Retina (tissue), 1 donor: ENCODE results near the gene ZNF619.

Experiments
- DNase-seq: peaks from one replicate; pipeline ENCODE4 v3.0.0-alpha.2; 2016

Gene ZNF619

GRCh38 chr3:40465456-40465855 is 11.5 kb upstream of the ZNF619 start:
- no peak for DNase-seq

- no peak for DNase-seq
These were observed 8.9 kb upstream of the ZNF619 start for GRCh38 chr3:40468018-40468417.

- no peak for DNase-seq
These were observed 6.2 kb upstream of the ZNF619 start for GRCh38 chr3:40470701-40471100.

- DNase-seq, result no peak
These were observed 744 bp downstream of the ZNF619 start for GRCh38 chr3:40477666-40478065.

GRCh38 chr3:40487172-40487571 is 10.2 kb downstream of the ZNF619 start:
- no peak for DNase-seq

GRCh38 chr3:40490916-40491315 is 14.0 kb downstream of the ZNF619 start:
- DNase-seq, result no peak

- no peak for DNase-seq
These were observed 17.8 kb downstream of the ZNF619 start for GRCh38 chr3:40494698-40495097.

GRCh38 chr3:40497288-40497687 is 20.4 kb downstream of the ZNF619 start:
- no peak for DNase-seq

GRCh38 chr3:40499952-40500351 is 23.0 kb downstream of the ZNF619 start:
- DNase-seq, result no peak

GRCh38 chr3:40502034-40502433 is 25.1 kb downstream of the ZNF619 start:
- DNase-seq, result no peak

- no peak for DNase-seq
These were observed 27.9 kb downstream of the ZNF619 start for GRCh38 chr3:40504636-40505430.

- DNase-seq, result peak; percentile 94
These were observed 28.9 kb downstream of the ZNF619 start, which contains the start of gene ZNF620 for GRCh38 chr3:40505599-40506462. ZNF620 (plus strand) TSS chr3:40506039; CDS start chr3:40506353, 314 bp downstream.

- DNase-seq, result no peak
These were observed 34.3 kb downstream of the ZNF619 start for GRCh38 chr3:40511031-40511718.

GRCh38 chr3:40516201-40516600 is 39.3 kb downstream of the ZNF619 start:
- DNase-seq, result no peak

- DNase-seq, result no peak
These were observed 41.1 kb downstream of the ZNF619 start for GRCh38 chr3:40518067-40518466.

GRCh38 chr3:40518848-40519247 is 41.9 kb downstream of the ZNF619 start:
- DNase-seq, result no peak

GRCh38 chr3:40521254-40521653 is 44.3 kb downstream of the ZNF619 start:
- DNase-seq, result no peak

- DNase-seq, result peak; percentile 13
These were observed 46.9 kb downstream of the ZNF619 start for GRCh38 chr3:40523781-40524180.

GRCh38 chr3:40524222-40524567 is 47.3 kb downstream of the ZNF619 start:
- DNase-seq, result no peak

- peak; percentile 95 for DNase-seq
These were observed 47.8 kb downstream of the ZNF619 start, which contains the start of gene ZNF621 for GRCh38 chr3:40524568-40525285. ZNF621 (plus strand) TSS chr3:40524960; CDS start chr3:40525841, 881 bp downstream.

- DNase-seq, result no peak
These were observed 51.5 kb downstream of the ZNF619 start for GRCh38 chr3:40528426-40528825.

GRCh38 chr3:40532252-40532651 is 55.3 kb downstream of the ZNF619 start:
- no peak for DNase-seq

- DNase-seq, result no peak
These were observed 57.4 kb downstream of the ZNF619 start for GRCh38 chr3:40534283-40534682.
